Endothelial cell of umbilical vein (primary cell): Measurements from ENCODE around the gene SLC17A2. TPM values are rescaled to one million over a fixed set of nuclear protein-coding genes. Genes with fewer than 3 reads are reported as not detected.

Experiments
- BruUV-seq: library from RNA; stranded (reverse); fragments of 400-500 nt; replicated peaks from 2 replicates; lab custom pipeline; 2021; lab: Mats Ljungman, UMichigan
- CTCF ChIA-PET: fragments of 300-600, 350-600 bp; sonication (Branson Sonifier 250); formaldehyde crosslinking; loops from one replicate; lab custom pipeline; 2021; ENCODE audit warnings: antibody characterized with exemption, inconsistent platforms; lab: Charles Lee
- POLR2A ChIA-PET: fragments of 300-600, 350-600 bp; sonication (Branson Sonifier 250); formaldehyde crosslinking; loops from one replicate; lab custom pipeline; 2021; ENCODE audit warnings: antibody characterized with exemption, inconsistent platforms; lab: Charles Lee
- DNase-seq: peaks from one replicate; pipeline ENCODE4 v3.0.0-alpha.2; 2011; ENCODE audit warnings: low read depth, low spot score
- FAIRE-seq: peaks from 2 replicates; lab custom pipeline; 2011; peaks lifted over from hg19 to GRCh38; lab: Jason Lieb, UNC
- H2AFZ ChIP-seq: 2 replicates; pipeline ENCODE4 v1.6.0; 2012; ENCODE audit warnings: low read depth, low read length, control low read depth, inconsistent platforms
- H3K27ac ChIP-seq: 2 replicates; pipeline ENCODE4 v1.5.1; 2011; ENCODE audit warnings: low read depth, mild to moderate bottlenecking, control low read depth, low read length, moderate library complexity; ENCODE audit not compliant: insufficient read depth
- H3K27me3 ChIP-seq, 2 experiments: 2 replicates each; pipeline versions ENCODE4 v1.6.0 to v1.6.1; 2011; ENCODE audit warnings: low read length in 2 of 2, mixed read lengths in 1 of 2; ENCODE audit not compliant: control insufficient read depth in 2 of 2, insufficient read depth in 2 of 2
- H3K36me3 ChIP-seq, 2 experiments: 2 replicates in 1 of 2; 3 replicates in 1 of 2; pipeline ENCODE4 v1.5.1; 2011; ENCODE audit warnings: low read length in 2 of 2, mild to moderate bottlenecking in 1 of 2, moderate library complexity in 1 of 2; ENCODE audit not compliant: control insufficient read depth in 2 of 2, insufficient read depth in 2 of 2; ENCODE audit errors: extremely low read depth in 1 of 2
- H3K4me1 ChIP-seq: 3 replicates; pipeline ENCODE4 v1.5.1; 2011; ENCODE audit warnings: mild to moderate bottlenecking, low read length; ENCODE audit not compliant: control insufficient read depth, insufficient read depth; ENCODE audit errors: extremely low read depth
- H3K4me2 ChIP-seq: 2 replicates; pipeline ENCODE4 v1.6.1; 2011; ENCODE audit warnings: low read length, control low read depth, mixed read lengths; ENCODE audit not compliant: insufficient read depth
- H3K4me3 ChIP-seq, 3 experiments: fragments of 200-600 bp in 1 of 3; sonication (generic), shearing (Covaris generic) in 1 of 3; replicated peaks in 1 of 3; 2 replicates each; pipeline ENCODE4 v1.5.1; 2011 to 2016; ENCODE audit warnings: control low read depth in 3 of 3, low read length in 3 of 3, mild to moderate bottlenecking in 2 of 3, inconsistent platforms in 1 of 3, low read depth in 1 of 3, moderate library complexity in 1 of 3; ENCODE audit not compliant: insufficient read depth in 1 of 3
- H3K79me2 ChIP-seq: 2 replicates; pipeline ENCODE4 v1.6.0; 2012; ENCODE audit warnings: low read length, inconsistent platforms; ENCODE audit not compliant: control insufficient read depth, insufficient read depth
- H3K9ac ChIP-seq: replicated peaks from 2 replicates; pipeline ENCODE3; 2011; ENCODE audit warnings: low read length, control low read depth; ENCODE audit not compliant: insufficient read depth; ENCODE audit errors: extremely low read depth
- H3K9me1 ChIP-seq: replicated peaks from 3 replicates; pipeline ENCODE4 v1.6.0; 2011; ENCODE audit warnings: mild to moderate bottlenecking, low read length; ENCODE audit not compliant: control insufficient read depth, insufficient read depth; ENCODE audit errors: extremely low read depth
- H3K9me3 ChIP-seq: replicated peaks from 2 replicates; pipeline ENCODE4 v1.5.1; 2012; ENCODE audit warnings: low read length, inconsistent platforms; ENCODE audit not compliant: control insufficient read depth, insufficient read depth
- H4K20me1 ChIP-seq: replicated peaks from 2 replicates; pipeline ENCODE3; 2011; ENCODE audit warnings: mild to moderate bottlenecking, low read length; ENCODE audit not compliant: control insufficient read depth, insufficient read depth; ENCODE audit errors: extremely low read depth
- EZH2 ChIP-seq: IDR thresholded peaks from 2 replicates; pipeline ENCODE4 v1.6.1; 2012; ENCODE audit warnings: borderline replicate concordance, low read depth, mild to moderate bottlenecking, moderate library complexity, low read length, inconsistent platforms; ENCODE audit not compliant: severe bottlenecking
- FOS ChIP-seq: IDR thresholded peaks from 2 replicates; pipeline ENCODE4 v1.6.1; 2011; ENCODE audit warnings: mild to moderate bottlenecking, low read length, moderate library complexity, borderline replicate concordance; ENCODE audit not compliant: insufficient read depth
- GATA2 ChIP-seq: IDR thresholded peaks from 2 replicates; pipeline ENCODE4 v1.7.0; 2011; ENCODE audit warnings: low read depth, mild to moderate bottlenecking, moderate library complexity, mixed read lengths, low read length; ENCODE audit not compliant: insufficient read length, insufficient read depth
- JUN ChIP-seq: IDR thresholded peaks from 2 replicates; pipeline ENCODE4 v1.6.1; 2011; ENCODE audit warnings: borderline replicate concordance, low read depth; ENCODE audit not compliant: insufficient read length, insufficient read depth
- MYC ChIP-seq: IDR thresholded peaks from one replicate; pipeline ENCODE4 v1.6.1; 2011; ENCODE audit warnings: mild to moderate bottlenecking, low read depth, low read length
- POLR2A ChIP-seq: IDR thresholded peaks from 2 replicates; pipeline ENCODE4 v1.6.1; 2012; ENCODE audit warnings: low read depth, mild to moderate bottlenecking, control low read depth, low read length
- POLR2AphosphoS5 ChIP-seq: IDR thresholded peaks from 2 replicates; pipeline ENCODE4 v1.6.1; 2012; ENCODE audit warnings: low read depth, mild to moderate bottlenecking, control low read depth, low read length, moderate library complexity; ENCODE audit not compliant: insufficient read depth
- dilution Hi-C: fragments of 300-500 bp; cut with MboI; formaldehyde crosslinking; loops from one replicate; pipeline ENCODE4 v1.15.0; 2019; ENCODE audit warnings: low sequenced_read_pairs; ENCODE audit not compliant: extremely low pct_ligation_motif_present
- intact Hi-C: fragments of 100-400 bp; cut with micrococcal nuclease; formaldehyde crosslinking; loops from one replicate; pipeline ENCODE4 v1.10.0; 2022
- polyA plus RNA-seq, 4 experiments: library from polyadenylated mRNA; depleted of rRNA in 3 of 4; stranded (reverse) in 3 of 4; unstranded in 1 of 4; fragments of >200 nt; gene quantifications; 2 replicates each; pipeline versions ENCODE4 v1.2.1 to v1.2.3, GENCODE V29; 2011 to 2012; ENCODE audit warnings: missing spikeins in 1 of 4
- total RNA-seq: library from RNA; stranded (reverse); gene quantifications from 2 replicates; pipeline ENCODE4 v1.2.3, GENCODE V29; 2021
- TF ChIP-seq, protein P1 (sequence below), 2 donors: IDR thresholded peaks; 1 replicate in 1 of 2; 2 replicates in 1 of 2; pipeline ENCODE4 v1.5.1; 2011; ENCODE audit warnings: low read length in 2 of 2, mild to moderate bottlenecking in 2 of 2, moderate library complexity in 2 of 2, control low read depth in 1 of 2, inconsistent platforms in 1 of 2, low read depth in 1 of 2; ENCODE audit not compliant: insufficient read depth in 1 of 2; ENCODE audit errors: extremely low read depth in 1 of 2

The SLC17A2 gene
- total and polyA plus RNA-seq, 2 donors (not counting 3 experiments of a cell fraction or from before 2014, with no cell fraction given), result not detected

DNA sequence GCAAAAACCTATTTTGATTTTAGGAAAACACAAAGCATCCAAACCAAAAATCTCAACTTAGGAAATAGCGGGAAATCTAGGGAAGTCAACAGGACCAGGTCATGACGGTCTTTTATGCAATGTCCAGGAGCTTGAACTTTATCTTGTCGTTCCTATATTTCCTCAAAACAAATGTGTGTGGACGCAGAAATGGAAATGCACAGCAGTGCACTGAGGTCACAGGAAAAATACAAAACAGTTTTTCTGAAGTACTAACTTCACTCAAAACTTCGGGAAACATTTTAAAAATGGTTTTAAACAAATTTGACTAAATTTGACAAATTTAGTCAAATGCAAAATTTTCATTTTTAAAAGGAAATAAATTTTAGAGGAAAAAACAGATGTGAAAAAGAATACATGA is 5.5 kb upstream of the SLC17A2 start:
- H3K4me1 ChIP-seq, result no peaks in the 10 kb centered on the region

DNA sequence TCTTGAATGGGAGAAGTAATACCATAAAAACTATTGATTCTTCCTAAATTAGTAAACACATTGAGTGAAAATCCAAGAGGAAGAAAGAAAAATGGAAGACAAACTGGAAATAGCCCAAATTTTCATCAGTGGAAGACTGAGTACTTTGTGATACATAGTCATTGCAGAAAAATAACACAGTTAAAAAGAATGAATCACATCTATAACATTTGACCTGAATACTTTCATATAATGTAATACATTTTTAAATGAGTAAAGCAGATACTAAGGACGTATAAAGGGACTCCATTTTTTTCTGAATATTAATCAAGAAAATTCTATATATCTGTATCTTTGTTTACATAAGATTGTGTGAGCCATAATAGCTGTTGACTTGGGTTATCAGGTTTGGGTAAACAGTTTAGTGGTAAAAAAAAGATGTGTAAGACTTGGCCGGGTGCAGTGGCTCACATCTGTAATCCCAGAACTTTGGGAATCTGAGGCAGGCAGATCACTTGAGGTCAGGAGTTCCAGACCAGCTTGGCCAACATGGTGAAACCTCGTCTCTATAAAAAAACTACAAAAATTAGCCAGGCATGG is 4.3 kb upstream of the SLC17A2 start:
- Histone ChIP-seq H3K9ac (no peak overlapping the region), H2AFZ (no peak overlapping the region), H3K79me2 (no peaks in the 10 kb centered on the region), H3K4me3 (no peak overlapping the region), H3K4me1 (no peaks in the 10 kb centered on the region), H3K27me3 (peaks cover 0 to 2% of the 10 kb centered on the region in 2 experiments), H3K27ac (no peak overlapping the region), H3K4me2 (no peak overlapping the region), H3K9me3 (no peaks in the 10 kb centered on the region), H4K20me1 (no peaks in the 10 kb centered on the region), H3K36me3 (no peaks in the 10 kb centered on the region), H3K9me1 (no peaks in the 10 kb centered on the region)
- dilution Hi-C loops (no loop called here), intact Hi-C loops (no loop called here)
- ChIA-PET CTCF (no interaction called here), POLR2A (no interaction called here)
- TF ChIP-seq JUN (no peak), POLR2A (no peak), MYC (no peak), POLR2AphosphoS5 (no peak), GATA2 (no peak), EZH2 (no peak), FOS (no peak)
- FAIRE-seq (no peak), DNase-seq (no peak)
- BruUV-seq, result no TSS peak

More for the DNA sequence above, 5.5 kb upstream of the SLC17A2 start:
- Histone ChIP-seq H3K4me3 (no peak overlapping the region), H3K79me2 (no peaks in the 10 kb centered on the region), H3K27ac (no peak overlapping the region), H3K9me1 (no peaks in the 10 kb centered on the region), H2AFZ (no peak overlapping the region), H3K36me3 (no peaks in the 10 kb centered on the region), H3K9ac (no peak overlapping the region), H4K20me1 (no peaks in the 10 kb centered on the region), H3K9me3 (no peaks in the 10 kb centered on the region), H3K4me2 (no peak overlapping the region), H3K27me3 (peaks cover 0 to 2% of the 10 kb centered on the region in 2 experiments)
- TF ChIP-seq, protein P1, sequence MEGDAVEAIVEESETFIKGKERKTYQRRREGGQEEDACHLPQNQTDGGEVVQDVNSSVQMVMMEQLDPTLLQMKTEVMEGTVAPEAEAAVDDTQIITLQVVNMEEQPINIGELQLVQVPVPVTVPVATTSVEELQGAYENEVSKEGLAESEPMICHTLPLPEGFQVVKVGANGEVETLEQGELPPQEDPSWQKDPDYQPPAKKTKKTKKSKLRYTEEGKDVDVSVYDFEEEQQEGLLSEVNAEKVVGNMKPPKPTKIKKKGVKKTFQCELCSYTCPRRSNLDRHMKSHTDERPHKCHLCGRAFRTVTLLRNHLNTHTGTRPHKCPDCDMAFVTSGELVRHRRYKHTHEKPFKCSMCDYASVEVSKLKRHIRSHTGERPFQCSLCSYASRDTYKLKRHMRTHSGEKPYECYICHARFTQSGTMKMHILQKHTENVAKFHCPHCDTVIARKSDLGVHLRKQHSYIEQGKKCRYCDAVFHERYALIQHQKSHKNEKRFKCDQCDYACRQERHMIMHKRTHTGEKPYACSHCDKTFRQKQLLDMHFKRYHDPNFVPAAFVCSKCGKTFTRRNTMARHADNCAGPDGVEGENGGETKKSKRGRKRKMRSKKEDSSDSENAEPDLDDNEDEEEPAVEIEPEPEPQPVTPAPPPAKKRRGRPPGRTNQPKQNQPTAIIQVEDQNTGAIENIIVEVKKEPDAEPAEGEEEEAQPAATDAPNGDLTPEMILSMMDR (IDR thresholded peaks at IDR 0.05; ENCODE audit: extremely low read depth in 1 of 2, insufficient read depth in 1 of 2, low read depth in 1 of 2, low read length in 2 of 2), result no peak
- FAIRE-seq (no peak), DNase-seq (no peak)
- ChIA-PET POLR2A (no interaction called here), CTCF (no interaction called here)
- dilution Hi-C loops, result no loop called here
- intact Hi-C loops, result no loop called here
- no TSS peak for BruUV-seq
